Choroid plexus epithelial cell (primary cell): ENCODE measurements around the gene APBA2.

ENCODE experiments used
- DNase-seq: peaks from one replicate; pipeline ENCODE4 v3.0.0-alpha.2; 2010; ENCODE audit warnings: low read depth
- H3K4me3 ChIP-seq: 2 replicates; pipeline ENCODE4 v1.5.1; 2011; ENCODE audit warnings: low read depth, mild to moderate bottlenecking, control low read depth, low read length, moderate library complexity
- TF ChIP-seq, protein P1 (sequence below): conservative IDR thresholded peaks from 2 replicates; pipeline ENCODE4 v1.5.1; 2011; ENCODE audit warnings: low read depth, mild to moderate bottlenecking, control low read depth, inconsistent platforms, low read length, moderate library complexity

APBA2 gene

DNA sequence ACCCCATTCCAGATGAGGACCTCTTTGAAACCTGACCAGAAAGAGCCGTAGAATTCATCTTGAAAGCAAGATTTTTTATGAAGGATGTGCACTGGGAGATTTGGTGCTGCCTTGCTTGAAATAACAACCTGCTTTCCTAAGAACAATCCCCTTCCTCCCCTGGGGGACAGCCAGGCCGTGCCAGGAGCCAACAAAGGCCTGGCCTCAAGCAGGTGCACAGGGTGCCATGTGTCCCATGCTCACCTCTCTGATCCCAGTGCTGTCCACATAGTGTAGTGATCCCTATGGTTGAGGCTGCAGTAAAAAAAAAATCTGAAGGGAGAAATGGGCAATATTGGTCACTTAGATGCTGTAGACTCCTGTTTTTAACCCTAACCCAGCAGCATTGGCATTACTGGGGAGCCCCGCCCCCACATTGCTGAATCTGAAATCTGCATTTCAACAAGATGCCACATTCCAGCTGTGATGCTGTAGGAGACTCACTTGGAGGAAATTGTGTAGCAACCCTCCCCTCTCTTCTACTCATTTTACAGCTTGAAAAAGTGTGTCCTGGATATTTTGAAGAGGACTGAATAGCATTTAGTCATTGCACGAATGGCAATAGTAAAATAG is 171.2 kb downstream of the APBA2 start:
- no peak for DNase-seq
- TF ChIP-seq, protein P1, sequence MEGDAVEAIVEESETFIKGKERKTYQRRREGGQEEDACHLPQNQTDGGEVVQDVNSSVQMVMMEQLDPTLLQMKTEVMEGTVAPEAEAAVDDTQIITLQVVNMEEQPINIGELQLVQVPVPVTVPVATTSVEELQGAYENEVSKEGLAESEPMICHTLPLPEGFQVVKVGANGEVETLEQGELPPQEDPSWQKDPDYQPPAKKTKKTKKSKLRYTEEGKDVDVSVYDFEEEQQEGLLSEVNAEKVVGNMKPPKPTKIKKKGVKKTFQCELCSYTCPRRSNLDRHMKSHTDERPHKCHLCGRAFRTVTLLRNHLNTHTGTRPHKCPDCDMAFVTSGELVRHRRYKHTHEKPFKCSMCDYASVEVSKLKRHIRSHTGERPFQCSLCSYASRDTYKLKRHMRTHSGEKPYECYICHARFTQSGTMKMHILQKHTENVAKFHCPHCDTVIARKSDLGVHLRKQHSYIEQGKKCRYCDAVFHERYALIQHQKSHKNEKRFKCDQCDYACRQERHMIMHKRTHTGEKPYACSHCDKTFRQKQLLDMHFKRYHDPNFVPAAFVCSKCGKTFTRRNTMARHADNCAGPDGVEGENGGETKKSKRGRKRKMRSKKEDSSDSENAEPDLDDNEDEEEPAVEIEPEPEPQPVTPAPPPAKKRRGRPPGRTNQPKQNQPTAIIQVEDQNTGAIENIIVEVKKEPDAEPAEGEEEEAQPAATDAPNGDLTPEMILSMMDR: no peak
- no peak overlapping the region for H3K4me3 ChIP-seq

DNA sequence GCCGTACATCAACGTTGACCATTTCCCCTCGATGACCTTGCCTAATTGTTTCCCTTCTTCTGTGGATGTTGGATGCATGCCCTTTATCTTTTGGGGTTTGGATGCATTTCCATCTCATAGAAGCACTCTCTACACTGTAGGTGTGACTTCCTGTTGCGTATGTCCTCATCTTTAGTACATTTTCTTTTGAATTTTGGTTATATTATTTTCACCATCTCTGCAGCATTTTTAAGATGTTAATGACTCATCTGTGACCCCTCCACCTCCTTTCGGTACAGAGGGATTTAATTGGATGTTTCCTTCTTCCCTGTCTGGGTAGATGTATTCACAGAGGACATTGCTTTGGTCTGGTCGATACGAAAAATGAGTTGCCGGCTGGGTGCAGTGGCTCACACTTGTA is 172.1 kb downstream of the APBA2 start:
- DNase-seq: no peak
- TF ChIP-seq, protein P1: no peak
- H3K4me3 ChIP-seq: no peak overlapping the region

DNA sequence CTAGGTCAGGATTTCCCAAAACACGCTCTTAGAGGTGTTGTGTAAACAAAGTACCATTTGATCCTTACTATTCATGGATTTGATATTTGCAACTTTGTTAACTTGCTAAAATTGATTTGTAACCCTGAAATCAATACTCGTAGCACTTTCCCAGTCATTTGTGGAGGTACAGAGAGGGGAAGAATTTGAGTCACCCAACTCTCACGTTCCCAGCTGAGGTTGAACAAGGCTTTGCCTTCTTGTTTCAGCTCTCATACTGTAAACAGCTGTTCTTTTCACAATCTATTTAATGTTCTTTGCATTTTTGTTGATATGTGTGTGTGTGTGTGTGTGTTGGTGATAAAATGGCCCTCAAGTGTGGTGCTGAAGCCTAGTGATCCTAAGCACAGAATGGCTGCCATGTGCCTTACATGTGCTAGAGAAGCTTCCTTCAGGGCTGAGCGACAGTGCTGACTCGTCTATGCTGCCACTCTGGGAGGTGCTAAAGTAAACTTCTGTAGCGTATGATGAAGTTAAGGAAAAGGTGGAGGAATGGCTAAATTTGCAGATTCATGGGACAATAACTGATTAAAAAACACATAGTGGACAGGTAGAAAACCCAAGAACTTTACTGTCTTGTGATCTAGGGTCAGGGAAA is 173.2 kb downstream of the APBA2 start:
- no peak overlapping the region for H3K4me3 ChIP-seq
- no peak for DNase-seq
- TF ChIP-seq, protein P1: no peak

DNA sequence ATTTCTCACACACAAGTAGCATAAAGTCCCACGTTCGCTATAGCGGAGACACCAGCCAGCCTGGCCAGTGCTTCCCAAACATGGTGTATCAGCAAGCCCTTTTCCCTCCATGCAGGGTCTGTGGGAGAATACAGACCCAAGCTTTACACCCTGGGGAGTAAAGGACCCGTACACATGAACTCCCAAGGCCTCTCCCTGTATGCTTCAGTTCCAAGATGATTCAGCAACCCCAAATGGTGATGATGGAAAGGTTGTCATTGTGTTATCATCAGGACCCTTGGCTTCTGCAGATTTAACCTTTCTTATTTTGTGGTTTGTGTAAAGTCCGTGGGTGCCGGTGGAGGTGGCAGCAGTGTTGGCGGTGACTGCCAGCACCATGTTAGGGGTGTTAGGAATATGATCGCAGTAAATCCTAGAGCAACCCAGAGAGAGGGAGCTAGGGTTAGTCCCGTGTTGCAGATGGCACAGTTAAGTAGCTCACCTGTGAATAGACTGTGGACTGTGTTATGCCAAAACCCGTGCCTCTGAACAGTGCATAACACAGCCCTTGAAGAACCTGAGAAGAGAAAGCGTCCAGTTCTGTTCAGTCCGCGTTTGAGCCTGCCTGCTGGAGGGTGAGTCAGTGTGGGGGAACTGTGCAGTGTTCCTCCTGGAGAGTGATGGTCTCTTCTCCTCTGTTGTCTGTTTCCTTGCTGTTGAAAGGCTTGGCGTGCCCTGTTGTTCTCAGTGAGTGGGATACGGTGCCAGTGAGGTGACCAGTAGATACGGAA is 174.3 kb downstream of the APBA2 start:
- no peak overlapping the region for H3K4me3 ChIP-seq
- TF ChIP-seq, protein P1: no peak
- DNase-seq: no peak

DNA sequence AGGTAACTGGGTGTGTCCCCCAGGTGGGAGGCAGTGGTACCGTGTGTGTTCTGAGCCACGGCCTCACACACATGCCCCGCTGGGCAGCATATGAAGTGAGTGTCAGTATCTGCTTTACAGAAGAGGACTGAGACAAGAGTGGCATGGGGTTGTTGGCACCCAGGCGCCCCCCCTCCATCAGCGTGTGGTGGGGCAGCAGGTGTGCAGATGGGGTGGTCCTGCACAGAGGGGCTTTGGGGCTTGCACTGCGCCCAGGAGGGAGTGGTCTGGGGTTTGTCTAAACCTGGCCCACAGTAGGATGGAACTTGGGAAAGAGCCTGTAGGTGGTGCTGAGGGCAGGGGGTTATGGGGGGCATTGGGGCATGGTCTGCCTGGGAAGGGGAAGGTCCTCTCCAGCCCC is 176.0 kb downstream of the APBA2 start:
- DNase-seq: no peak
- no peak overlapping the region for H3K4me3 ChIP-seq
- TF ChIP-seq, protein P1: no peak

DNA sequence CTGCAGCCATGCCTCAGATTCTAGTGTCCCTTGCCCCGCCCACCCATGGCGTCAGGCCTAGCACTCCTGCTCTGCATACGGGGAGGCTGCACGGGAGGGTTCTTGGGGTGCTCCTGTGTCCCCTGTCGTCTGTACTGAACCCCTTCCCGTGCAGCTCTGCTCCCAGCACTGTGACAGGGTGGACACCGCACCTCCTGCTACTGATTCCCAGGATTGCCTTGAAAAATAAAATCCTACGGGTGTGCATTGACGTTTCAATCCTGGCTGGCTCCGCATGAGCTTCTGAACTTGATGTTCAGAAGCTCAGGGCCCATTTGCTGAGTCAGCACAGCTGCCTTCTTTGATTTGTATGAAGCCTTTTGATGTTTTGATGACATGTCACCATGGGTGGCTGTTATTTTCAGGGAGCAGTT is 176.4 kb downstream of the APBA2 start:
- no peak for DNase-seq
- TF ChIP-seq, protein P1: no peak

More for the DNA sequence above, 176.4 kb downstream of the APBA2 start:
- H3K4me3 ChIP-seq: no peak overlapping the region
